Dendritic cell treated with granulocyte-macrophage colony-stimulating factor and Interleukin-4, amounts not matched to agents 40 ng/mL and 50 ng/mL, for 4 days (primary cell): ENCODE data around the gene UPK3B.
A peak's percentile ranks its signal among the peaks of the same experiment; 100 is the strongest.
"Not testable (repeated sequence)": the region's sequence is repeated elsewhere in the genome, so short reads cannot be mapped to it uniquely, and the experiment has no call there.

Source experiments
- H3K27ac Mint-ChIP-seq: one replicate; pipeline ENCODE4 v1.8.0; 2022; ENCODE audit warnings: mild to moderate bottlenecking, mixed read lengths
- H3K27me3 Mint-ChIP-seq: one replicate; pipeline ENCODE4 v1.8.0; 2022; ENCODE audit warnings: mild to moderate bottlenecking, mixed read lengths
- H3K36me3 Mint-ChIP-seq: one replicate; pipeline ENCODE4 v1.8.0; 2022; ENCODE audit warnings: low read depth, mixed read lengths
- H3K4me1 Mint-ChIP-seq: one replicate; pipeline ENCODE4 v1.8.0; 2022; ENCODE audit warnings: low read depth, mixed read lengths
- H3K4me3 Mint-ChIP-seq: one replicate; pipeline ENCODE4 v1.8.0; 2022; ENCODE audit warnings: mild to moderate bottlenecking, moderate library complexity, mixed read lengths
- H3K9me3 Mint-ChIP-seq: one replicate; pipeline ENCODE4 v1.8.0; 2022; ENCODE audit warnings: mixed read lengths
- intact Hi-C: fragments of 100-400 bp; cut with micrococcal nuclease; formaldehyde crosslinking; loops from one replicate; pipeline ENCODE4 v1.15.0; 2022

Gene UPK3B

DNA sequence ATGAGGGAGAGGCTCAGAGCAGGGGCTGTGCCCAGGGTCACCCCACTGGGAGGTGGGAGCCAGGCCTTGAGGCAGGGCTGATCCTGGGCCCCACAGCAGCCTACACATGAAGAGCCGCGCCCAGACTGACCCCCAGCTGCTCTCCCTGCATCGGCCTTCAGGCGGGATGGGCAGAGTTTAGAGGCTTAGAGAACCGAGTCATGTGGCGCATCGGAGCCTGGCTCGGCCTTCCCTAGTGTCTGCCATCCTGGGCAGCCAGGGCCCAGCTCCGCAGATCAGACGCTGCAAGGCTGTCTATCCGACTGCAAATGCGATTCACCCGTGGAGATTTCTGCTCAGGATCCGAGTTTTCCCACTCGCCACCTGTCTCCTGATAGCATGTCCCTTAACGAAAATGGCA lies 7.5 kb upstream of the UPK3B start:
- intact Hi-C loops: not testable (repeated sequence)
- peaks cover 69% of the 10 kb centered on the region for H3K36me3 Mint-ChIP-seq

DNA sequence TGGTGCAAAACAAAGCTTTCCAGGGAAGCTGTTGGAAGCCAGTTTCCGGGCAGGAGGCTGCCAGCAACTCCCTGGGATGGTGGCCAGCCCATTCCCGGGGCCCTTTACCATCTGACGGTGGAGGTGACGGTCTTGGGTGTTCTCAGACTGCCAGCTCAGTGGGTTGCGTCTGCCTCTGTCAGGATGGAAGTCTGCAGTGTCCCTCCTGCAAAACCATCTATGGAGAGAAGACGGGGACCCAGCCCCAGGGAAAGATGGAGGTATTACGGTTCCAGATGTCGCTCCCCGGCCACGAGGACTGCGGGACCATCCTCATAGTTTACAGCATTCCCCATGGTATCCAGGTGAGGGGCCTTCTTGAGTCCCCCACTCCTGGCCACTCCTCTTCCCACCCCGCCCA lies 7.1 kb upstream of the UPK3B start:
- H3K27me3 Mint-ChIP-seq, H3K27ac Mint-ChIP-seq, H3K4me3 Mint-ChIP-seq, H3K9me3 Mint-ChIP-seq, intact Hi-C loops: not testable (repeated sequence)
- peaks cover 69% of the 10 kb centered on the region for H3K36me3 Mint-ChIP-seq
- H3K4me1 Mint-ChIP-seq: peaks cover 11% of the 10 kb centered on the region

More for the DNA sequence above, 7.5 kb upstream of the UPK3B start:
- H3K27me3 Mint-ChIP-seq, H3K4me1 Mint-ChIP-seq, H3K27ac Mint-ChIP-seq, H3K4me3 Mint-ChIP-seq, H3K9me3 Mint-ChIP-seq: not testable (repeated sequence)

DNA sequence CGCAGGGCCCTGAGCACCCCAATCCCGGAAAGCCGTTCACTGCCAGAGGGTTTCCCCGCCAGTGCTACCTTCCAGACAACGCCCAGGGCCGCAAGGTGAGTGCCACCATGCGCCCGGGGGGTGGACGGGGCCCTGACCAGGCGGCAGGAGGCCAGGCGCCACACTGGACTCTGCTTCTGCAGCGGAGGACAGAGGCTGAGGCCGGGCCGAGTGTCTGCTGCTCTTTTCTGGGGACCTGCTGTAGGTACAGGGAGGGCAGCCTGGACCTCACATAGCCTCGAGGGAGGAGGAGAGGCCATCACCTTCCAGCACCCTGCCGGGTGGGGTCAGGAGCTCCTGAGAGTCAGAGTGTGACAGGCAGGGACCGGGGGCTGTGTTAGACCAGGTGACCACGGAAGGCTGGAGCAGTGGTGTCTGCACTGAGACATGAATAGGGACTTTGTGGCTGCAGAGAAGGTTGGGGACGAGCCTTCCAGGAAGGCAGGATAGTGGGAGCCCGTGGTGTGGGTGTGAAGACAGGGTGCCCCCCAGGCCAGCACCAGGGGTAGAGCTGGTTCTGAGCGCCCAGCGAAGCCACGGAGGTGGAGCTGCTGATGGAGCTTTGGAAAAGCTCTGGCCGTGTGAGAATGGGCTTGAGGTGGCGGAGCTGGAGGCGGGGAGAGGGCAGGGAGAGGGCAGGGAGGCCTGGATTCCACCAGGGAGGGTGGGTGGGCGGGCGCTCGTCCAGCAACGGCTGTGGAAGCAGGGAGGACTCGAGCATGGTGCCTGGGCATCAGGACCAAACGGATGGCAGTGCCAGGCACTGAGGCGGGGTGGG lies 5.8 kb upstream of the UPK3B start:
- not testable (repeated sequence) for H3K4me3 Mint-ChIP-seq, H3K27ac Mint-ChIP-seq

DNA sequence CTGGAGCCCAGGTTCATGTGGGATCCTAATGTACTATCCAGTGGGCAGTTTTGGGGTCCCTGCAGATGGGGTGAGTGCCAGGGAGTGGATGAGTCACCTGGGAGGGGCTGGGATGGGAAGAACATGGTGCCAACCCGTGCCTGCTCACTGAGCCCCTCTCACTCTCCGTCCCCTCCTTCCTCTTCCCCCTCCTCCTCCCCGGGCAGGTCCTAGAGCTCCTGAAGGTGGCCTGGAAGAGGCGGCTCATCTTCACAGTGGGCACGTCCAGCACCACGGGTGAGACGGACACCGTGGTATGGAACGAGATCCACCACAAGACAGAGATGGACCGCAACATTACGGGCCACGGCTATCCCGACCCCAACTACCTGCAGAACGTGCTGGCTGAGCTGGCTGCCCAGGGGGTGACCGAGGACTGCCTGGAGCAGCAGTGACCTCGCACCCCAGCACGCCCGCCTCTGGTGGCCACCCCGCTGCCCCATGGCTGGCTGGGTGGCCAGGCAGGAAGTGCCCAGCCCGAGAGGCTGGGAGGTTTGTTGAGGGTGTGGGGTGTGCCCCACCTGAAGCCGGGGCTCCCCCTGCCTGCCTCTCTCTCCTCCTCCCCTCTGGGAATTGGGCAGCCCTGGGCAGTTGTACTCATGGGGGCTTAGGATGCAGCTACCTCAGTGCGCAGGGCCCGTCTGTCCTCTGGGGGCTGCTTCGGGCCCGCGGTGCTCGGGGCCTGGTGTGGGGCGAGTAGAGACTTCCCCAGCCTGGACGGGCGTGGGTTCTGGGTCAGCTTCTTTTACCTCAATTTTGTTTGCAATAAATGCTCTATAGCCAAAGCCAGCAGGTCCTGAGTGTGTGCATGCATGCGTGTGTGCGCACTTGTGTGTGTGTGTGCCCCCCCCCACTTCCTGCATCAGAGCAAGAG lies 4.9 kb upstream of the UPK3B start:
- H3K4me3 Mint-ChIP-seq: no peak overlapping the region

More for the DNA sequence above, 5.8 kb upstream of the UPK3B start:
- peaks cover 11% of the 10 kb centered on the region for H3K4me1 Mint-ChIP-seq
- H3K36me3 Mint-ChIP-seq: peaks cover 64% of the 10 kb centered on the region
- intact Hi-C loops, H3K9me3 Mint-ChIP-seq, H3K27me3 Mint-ChIP-seq: not testable (repeated sequence)

DNA sequence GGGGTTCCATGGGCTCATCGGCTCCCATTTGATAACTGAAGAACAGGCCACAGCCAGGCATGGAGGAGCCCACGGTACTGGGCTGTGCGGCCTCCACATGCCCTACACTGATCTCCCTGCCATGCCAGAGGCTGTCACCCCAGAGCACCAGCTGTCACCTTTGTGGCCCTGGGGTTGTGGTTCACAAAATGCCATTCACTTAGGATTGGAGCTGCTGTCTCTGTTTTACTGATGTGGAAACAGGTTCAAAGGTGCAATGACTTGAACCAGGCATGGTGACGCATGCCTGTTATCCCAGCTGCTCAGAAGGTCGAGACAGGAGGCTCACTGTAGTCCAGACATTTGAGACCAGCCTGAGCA lies 4.3 kb upstream of the UPK3B start:
- intact Hi-C loops: no loop called here
- Mint-ChIP-seq H3K9me3 (peaks cover 8% of the 10 kb centered on the region), H3K4me1 (peaks cover 18% of the 10 kb centered on the region), H3K27me3 (no peaks in the 10 kb centered on the region), H3K36me3 (peaks cover 53% of the 10 kb centered on the region), H3K27ac (no peak overlapping the region), H3K4me3 (no peak overlapping the region)

More for the DNA sequence above, 4.9 kb upstream of the UPK3B start:
- Mint-ChIP-seq H3K36me3 (peaks cover 58% of the 10 kb centered on the region), H3K9me3 (peaks cover 8% of the 10 kb centered on the region), H3K27me3 (no peaks in the 10 kb centered on the region), H3K4me1 (peaks cover 18% of the 10 kb centered on the region), H3K27ac (no peak overlapping the region)
- intact Hi-C loops: no loop called here

DNA sequence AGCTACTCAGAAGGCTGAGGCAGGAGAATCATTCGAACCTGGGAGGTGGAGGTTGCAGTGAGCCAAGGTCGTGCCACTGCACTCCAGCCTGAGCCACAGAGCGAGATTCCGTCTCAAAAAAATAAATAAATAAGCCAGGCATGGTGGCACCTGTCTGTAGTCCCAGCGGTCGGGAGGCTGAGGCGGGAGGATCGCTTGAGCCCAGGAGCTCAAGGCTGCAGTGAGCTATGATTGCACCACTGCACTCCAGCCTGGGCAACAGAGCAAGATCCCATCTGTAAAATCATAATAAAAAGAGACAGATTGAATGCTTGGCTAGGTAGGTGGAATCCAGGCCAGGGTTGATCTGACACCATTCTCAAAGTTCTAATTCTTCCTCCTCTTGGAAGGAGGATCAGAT lies 3.7 kb upstream of the UPK3B start:
- Mint-ChIP-seq H3K4me1 (peaks cover 18% of the 10 kb centered on the region), H3K36me3 (peaks cover 47% of the 10 kb centered on the region)
- H3K27ac Mint-ChIP-seq, intact Hi-C loops, H3K9me3 Mint-ChIP-seq, H3K4me3 Mint-ChIP-seq, H3K27me3 Mint-ChIP-seq: not testable (repeated sequence)

DNA sequence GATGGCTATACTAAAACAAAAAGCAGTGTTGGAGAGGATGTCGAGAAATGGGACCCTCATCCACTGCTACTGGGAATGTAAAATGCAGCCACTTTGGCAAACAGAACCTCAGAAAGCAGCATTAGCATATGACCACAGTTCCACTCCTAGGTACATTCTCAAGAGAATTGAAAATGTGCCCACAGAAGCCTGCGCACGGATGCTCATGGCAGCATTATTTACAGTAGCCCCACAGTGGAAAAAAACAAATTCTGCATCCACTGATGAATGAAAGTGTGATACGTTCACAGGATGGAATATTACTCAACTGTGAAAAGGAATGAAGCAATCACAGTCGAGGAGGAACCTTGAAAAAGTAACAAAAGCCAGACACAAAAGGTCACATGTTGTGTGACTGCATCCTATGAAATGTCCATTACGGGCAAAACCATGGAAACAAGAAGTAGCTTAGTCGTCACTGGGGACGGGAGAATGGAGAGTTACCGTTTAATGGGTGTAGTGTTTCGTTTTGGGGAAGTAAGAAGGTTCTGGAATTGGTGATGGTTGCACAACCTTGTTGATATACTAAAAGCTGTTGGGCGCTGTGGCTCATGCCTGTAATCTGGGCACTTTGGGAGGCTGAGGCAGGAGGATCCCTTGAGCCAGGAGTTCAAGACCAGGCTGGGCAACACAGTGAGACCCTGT lies 2.5 kb upstream of the UPK3B start:
- Mint-ChIP-seq H3K9me3 (peaks cover 8% of the 10 kb centered on the region), H3K36me3 (peaks cover 35% of the 10 kb centered on the region), H3K4me1 (peaks cover 18% of the 10 kb centered on the region), H3K27me3 (no peaks in the 10 kb centered on the region), H3K4me3 (no peak overlapping the region), H3K27ac (peak overlapping the region; percentile 74)
- intact Hi-C loops: no loop called here

DNA sequence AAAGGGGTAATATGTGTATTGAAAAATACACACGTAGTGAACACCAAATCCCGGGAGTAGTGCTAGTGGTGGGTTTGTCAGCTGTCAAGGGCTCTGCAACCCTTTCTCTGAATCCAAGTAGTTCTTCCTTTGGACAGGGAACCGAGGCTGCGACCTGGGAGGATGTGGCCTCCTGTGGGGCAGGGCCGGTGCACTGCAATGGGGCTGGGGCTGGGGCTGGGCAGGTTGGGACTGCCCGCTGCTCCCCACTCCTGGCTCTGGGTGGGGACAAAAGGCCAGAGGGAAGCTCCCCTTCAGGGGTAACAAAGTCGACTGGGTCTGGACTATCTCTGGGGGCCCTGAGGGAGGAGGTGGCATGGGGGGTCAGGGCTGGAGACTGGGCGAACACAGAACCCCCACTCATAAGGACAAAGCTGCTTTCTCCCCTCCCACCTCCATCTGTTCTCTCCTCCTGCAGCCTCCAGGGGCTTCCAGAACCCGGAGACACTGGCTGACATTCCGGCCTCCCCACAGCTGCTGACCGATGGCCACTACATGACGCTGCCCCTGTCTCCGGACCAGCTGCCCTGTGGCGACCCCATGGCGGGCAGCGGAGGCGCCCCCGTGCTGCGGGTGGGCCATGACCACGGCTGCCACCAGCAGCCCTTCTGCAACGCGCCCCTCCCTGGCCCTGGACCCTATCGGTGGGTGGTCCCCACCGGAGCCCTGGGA lies 1.0 kb downstream of the UPK3B start:
- H3K27ac Mint-ChIP-seq: not testable (repeated sequence)

DNA sequence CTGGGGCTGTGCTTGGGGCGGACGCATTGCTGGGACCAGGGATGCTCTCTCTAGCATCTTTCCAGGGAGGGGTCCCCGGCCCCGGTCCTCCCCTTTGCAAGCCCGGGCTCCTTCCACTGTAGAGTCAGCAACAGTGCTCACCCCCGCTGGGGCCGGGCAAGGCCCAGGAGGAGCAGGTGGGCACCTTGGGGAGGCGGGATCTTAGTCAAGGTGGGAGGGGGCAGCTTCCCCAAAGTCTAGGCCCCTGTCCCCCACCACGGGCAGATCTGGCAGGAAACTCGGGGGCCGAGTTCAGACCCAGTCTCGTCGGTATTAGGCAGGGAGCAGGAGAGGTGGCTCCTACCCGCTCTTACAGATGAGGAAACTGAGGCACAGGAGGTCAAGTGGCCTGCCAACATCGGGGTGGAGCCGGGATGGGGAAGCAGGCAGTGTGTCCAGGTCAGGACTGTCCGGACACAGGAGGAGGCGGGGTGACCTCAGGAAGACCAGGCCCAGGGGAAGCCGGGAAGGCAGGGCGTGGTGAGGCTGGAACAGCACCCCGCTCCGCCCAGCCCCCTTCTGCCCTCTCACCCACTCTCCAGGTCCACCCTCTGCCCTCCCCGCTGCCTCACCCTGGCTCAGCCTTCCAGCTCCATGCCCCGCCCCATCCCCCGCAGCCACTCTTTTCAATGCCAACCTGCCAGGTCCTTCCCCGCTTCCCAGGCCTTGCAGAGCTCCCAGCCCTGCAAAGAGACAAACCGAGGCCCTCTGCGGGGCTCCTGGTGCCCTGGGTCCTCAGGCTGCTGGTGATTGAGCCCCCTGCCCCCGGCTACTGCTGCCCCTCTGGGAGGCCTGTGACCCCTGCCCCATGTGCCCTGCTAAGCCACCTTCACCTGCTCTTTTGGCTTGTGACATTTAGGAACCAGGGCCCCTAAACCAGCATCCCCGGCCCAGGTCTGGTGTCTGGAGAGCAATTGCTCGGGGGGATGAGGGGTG lies 1.8 kb downstream of the UPK3B start:
- H3K27ac Mint-ChIP-seq, intact Hi-C loops, H3K36me3 Mint-ChIP-seq, H3K27me3 Mint-ChIP-seq, H3K9me3 Mint-ChIP-seq, H3K4me3 Mint-ChIP-seq: not testable (repeated sequence)
- peaks cover 19% of the 10 kb centered on the region for H3K4me1 Mint-ChIP-seq

More for the DNA sequence above, 1.0 kb downstream of the UPK3B start:
- H3K9me3 Mint-ChIP-seq, H3K36me3 Mint-ChIP-seq, H3K27me3 Mint-ChIP-seq, H3K4me3 Mint-ChIP-seq, intact Hi-C loops: not testable (repeated sequence)
- peaks cover 19% of the 10 kb centered on the region for H3K4me1 Mint-ChIP-seq

DNA sequence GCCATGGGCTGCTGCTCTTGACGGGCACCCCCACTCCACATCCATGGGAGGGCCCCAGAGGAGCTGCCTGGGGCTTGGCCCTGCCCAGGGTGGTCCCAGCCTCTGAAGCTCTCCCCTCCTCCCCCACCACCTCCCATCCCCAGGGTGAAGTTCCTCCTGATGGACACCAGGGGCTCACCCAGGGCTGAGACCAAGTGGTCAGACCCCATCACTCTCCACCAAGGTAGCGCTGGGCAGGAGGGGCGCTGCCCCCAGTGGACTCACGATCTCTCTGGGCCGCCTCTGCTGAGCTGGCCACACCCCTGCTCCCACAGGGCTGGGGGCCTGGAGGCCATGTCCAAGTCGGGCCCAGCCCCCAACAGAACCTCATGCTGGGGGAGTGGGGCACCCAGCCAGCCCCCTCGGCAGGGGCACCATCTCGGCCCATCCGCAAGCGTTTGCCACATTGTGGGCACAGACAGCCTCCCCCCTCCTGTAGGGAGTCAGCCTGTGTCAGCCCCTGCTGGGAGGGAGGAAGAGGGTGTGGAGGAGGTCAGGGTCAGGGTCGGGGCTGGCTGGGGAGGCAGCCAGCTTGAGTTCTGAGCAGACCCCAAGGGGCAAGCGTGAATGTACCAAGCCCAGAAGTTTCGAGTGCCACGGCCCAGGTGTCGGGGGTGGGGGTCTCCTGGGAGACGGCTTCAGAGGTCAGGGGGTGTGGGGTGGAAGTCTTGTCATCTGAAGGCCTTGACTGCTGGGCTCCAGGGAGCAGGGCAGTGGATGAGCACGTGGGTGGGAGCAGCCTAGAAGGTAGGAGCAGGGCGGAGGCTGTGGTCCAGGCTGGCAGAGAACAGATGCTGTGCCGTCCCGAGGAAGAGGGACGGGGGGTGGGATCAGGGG lies 2.8 kb downstream of the UPK3B start:
- H3K27ac Mint-ChIP-seq: no peak overlapping the region
- H3K4me1 Mint-ChIP-seq: peaks cover 14% of the 10 kb centered on the region
- peaks cover 1% of the 10 kb centered on the region for H3K9me3 Mint-ChIP-seq
- no peaks in the 10 kb centered on the region for H3K27me3 Mint-ChIP-seq
- H3K4me3 Mint-ChIP-seq: no peak overlapping the region
- no peaks in the 10 kb centered on the region for H3K36me3 Mint-ChIP-seq
- intact Hi-C loops: no loop called here

DNA sequence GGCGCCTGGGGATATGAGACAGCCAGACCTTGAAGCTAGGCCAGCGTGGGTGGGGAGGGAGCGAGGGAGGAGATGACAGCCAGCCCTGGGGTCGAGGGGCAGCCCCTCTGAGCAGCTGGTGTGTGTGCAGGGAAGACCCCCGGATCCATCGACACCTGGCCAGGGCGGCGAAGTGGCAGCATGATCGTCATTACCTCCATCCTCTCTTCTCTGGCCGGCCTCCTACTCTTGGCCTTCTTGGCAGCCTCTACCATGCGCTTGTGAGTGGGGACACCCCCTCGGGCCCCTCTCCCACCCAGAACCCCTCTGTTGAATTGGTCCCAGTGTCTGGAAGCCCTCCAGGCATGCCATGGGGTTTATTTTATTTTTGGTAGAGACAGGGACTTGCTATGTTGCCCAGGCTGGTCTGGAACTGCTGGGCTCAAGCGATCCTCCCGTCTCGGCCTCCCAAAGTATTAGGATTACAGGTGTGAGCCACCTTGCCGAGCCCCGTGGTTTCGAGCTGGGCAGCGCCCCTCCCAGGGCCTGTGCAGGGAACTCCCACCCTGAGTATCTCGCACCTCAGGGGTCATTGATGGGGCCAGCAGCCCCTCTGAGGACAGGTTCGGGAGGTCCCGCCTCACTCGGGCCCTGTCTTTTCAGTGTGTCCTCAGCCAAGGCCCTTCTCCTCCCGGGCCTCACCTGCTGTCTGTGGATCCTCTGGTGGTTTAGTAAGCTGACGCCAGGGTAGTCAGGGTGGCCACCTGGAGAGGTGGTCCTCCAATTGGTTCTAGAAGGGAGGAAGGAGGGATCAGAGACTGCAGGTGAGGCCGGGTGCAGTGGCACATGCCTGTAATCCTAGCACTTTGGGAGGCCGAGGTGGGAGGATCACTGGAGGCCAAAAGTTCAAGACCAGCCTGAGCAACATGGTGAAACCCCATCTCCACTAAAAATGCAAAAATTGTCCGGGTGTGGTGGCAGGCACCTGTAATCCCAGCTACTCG lies 3.8 kb downstream of the UPK3B start:
- Mint-ChIP-seq H3K27ac (no peak overlapping the region), H3K4me1 (peaks cover 12% of the 10 kb centered on the region), H3K4me3 (no peak overlapping the region), H3K36me3 (no peaks in the 10 kb centered on the region), H3K27me3 (no peaks in the 10 kb centered on the region), H3K9me3 (no peaks in the 10 kb centered on the region)
- intact Hi-C loops: no loop called here
